HEK293 (cell line): ENCODE data around the gene RPL35A.

Experiments
- CTCF ChIA-PET: fragments of 350-600 bp; formaldehyde crosslinking; extraction: SDS; loops from one replicate; lab custom pipeline; 2021; ENCODE audit warnings: antibody characterized with exemption; lab: Yijun Ruan, JAX
- POLR2A ChIA-PET: fragments of 300-600 bp; formaldehyde crosslinking; extraction: SDS; loops from one replicate; lab custom pipeline; 2020; ENCODE audit warnings: antibody characterized with exemption, inconsistent platforms; lab: Yijun Ruan, JAX
- H3K27ac ChIP-seq: fragments of 200-500 bp; sonication (Bioruptor generic); 2 replicates; pipeline ENCODE4 v1.5.1; 2014; ENCODE audit warnings: low read depth, low read length, control low read depth, inconsistent platforms; ENCODE audit errors: extremely low read depth
- H3K36me3 ChIP-seq, 2 experiments: fragments of 200-500 bp in 1 of 2; sonication (Bioruptor generic) in 1 of 2; 1 replicate in 1 of 2; 2 replicates in 1 of 2; pipeline ENCODE4 v1.5.1; 2014 to 2017; ENCODE audit warnings: inconsistent platforms in 2 of 2, low read length in 2 of 2; ENCODE audit not compliant: control insufficient read depth in 2 of 2, insufficient read depth in 1 of 2
- H3K4me1 ChIP-seq: fragments of 200-500 bp; sonication (Bioruptor generic); 2 replicates; pipeline ENCODE4 v1.5.1; 2014; ENCODE audit warnings: mild to moderate bottlenecking, low read length, inconsistent platforms; ENCODE audit not compliant: control insufficient read depth, insufficient read depth
- H3K4me3 ChIP-seq: 2 replicates; pipeline ENCODE4 v1.5.1; 2011; ENCODE audit warnings: low read depth, mild to moderate bottlenecking, control low read depth, low read length, moderate library complexity
- H3K9me3 ChIP-seq: fragments of 200-500 bp; sonication (Bioruptor generic); 2 replicates; pipeline ENCODE4 v1.5.1; 2014; ENCODE audit warnings: low read depth, low read length, inconsistent platforms; ENCODE audit not compliant: control insufficient read depth, insufficient read depth
- BCL11A ChIP-seq: fragments of 450-650 bp; formaldehyde crosslinking; IDR thresholded peaks from 2 replicates; pipeline ENCODE4 v1.5.1; 2016; ENCODE audit warnings: low read depth, missing biosample characterization, missing genetic modification characterization
- CTCF ChIP-seq: fragments of 450-650 bp; formaldehyde crosslinking; IDR thresholded peaks from 2 replicates; pipeline ENCODE4 v1.5.1; 2016; ENCODE audit warnings: missing biosample characterization, missing genetic modification characterization
- INSM2 ChIP-seq: fragments of 450-650 bp; formaldehyde crosslinking; IDR thresholded peaks from 2 replicates; pipeline ENCODE4 v1.5.1; 2016; ENCODE audit warnings: missing biosample characterization, missing genetic modification characterization
- RBAK ChIP-seq: fragments of 450-650 bp; formaldehyde crosslinking; IDR thresholded peaks from 2 replicates; pipeline ENCODE4 v1.5.1; 2016; ENCODE audit warnings: missing biosample characterization, missing genetic modification characterization
- SCRT2 ChIP-seq: fragments of 450-650 bp; formaldehyde crosslinking; IDR thresholded peaks from 2 replicates; pipeline ENCODE4 v1.5.1; 2016; ENCODE audit warnings: missing biosample characterization, missing genetic modification characterization
- SP7 ChIP-seq: fragments of 450-650 bp; formaldehyde crosslinking; IDR thresholded peaks from 2 replicates; pipeline ENCODE4 v1.5.1; 2016; ENCODE audit warnings: missing biosample characterization, missing genetic modification characterization
- ZBTB21 ChIP-seq: fragments of 450-650 bp; formaldehyde crosslinking; IDR thresholded peaks from 2 replicates; pipeline ENCODE4 v1.5.1; 2017; ENCODE audit warnings: missing biosample characterization, missing genetic modification characterization
- ZBTB48 ChIP-seq: fragments of 450-650 bp; formaldehyde crosslinking; IDR thresholded peaks from 2 replicates; pipeline ENCODE4 v1.5.1; 2016; ENCODE audit warnings: missing biosample characterization, missing genetic modification characterization
- ZNF10 ChIP-seq: fragments of 450-650 bp; formaldehyde crosslinking; IDR thresholded peaks from 2 replicates; pipeline ENCODE4 v1.5.1; 2017; ENCODE audit warnings: missing biosample characterization, missing genetic modification characterization
- ZNF175 ChIP-seq: fragments of 450-650 bp; formaldehyde crosslinking; IDR thresholded peaks from 2 replicates; pipeline ENCODE4 v1.5.1; 2016; ENCODE audit warnings: missing biosample characterization, missing genetic modification characterization
- ZNF19 ChIP-seq: fragments of 450-650 bp; formaldehyde crosslinking; IDR thresholded peaks from 2 replicates; pipeline ENCODE4; 2016; ENCODE audit warnings: missing biosample characterization, missing genetic modification characterization, low read depth
- ZNF214 ChIP-seq: fragments of 450-650 bp; formaldehyde crosslinking; IDR thresholded peaks from 2 replicates; pipeline ENCODE4 v1.5.1; 2017; ENCODE audit warnings: missing biosample characterization, mild to moderate bottlenecking, missing genetic modification characterization, borderline replicate concordance
- ZNF488 ChIP-seq: fragments of 450-650 bp; formaldehyde crosslinking; IDR thresholded peaks from 2 replicates; pipeline ENCODE4 v1.5.1; 2016; ENCODE audit warnings: missing biosample characterization, missing genetic modification characterization
- ZNF624 ChIP-seq: fragments of 450-650 bp; formaldehyde crosslinking; IDR thresholded peaks from 2 replicates; pipeline ENCODE4 v1.5.1; 2017; ENCODE audit warnings: missing biosample characterization, missing genetic modification characterization
- ZNF654 ChIP-seq: fragments of 450-650 bp; formaldehyde crosslinking; IDR thresholded peaks from 2 replicates; pipeline ENCODE4 v1.5.1; 2016; ENCODE audit warnings: low read depth, missing biosample characterization, missing genetic modification characterization
- ZNF660 ChIP-seq: fragments of 450-650 bp; IDR thresholded peaks from 2 replicates; pipeline ENCODE4 v1.5.1; 2018; ENCODE audit warnings: missing biosample characterization, mild to moderate bottlenecking, missing genetic modification characterization
- ZNF768 ChIP-seq: fragments of 450-650 bp; formaldehyde crosslinking; IDR thresholded peaks from 2 replicates; pipeline ENCODE4 v1.5.1; 2018; ENCODE audit warnings: missing biosample characterization, mild to moderate bottlenecking, missing genetic modification characterization
- ZSCAN30 ChIP-seq: fragments of 450-650 bp; IDR thresholded peaks from 2 replicates; pipeline ENCODE4 v1.5.1; 2018; ENCODE audit warnings: missing biosample characterization, mild to moderate bottlenecking, missing genetic modification characterization, moderate library complexity
- TF ChIP-seq, protein P1 (sequence below): fragments of 450-650 bp; formaldehyde crosslinking; IDR thresholded peaks from 2 replicates; pipeline ENCODE4 v1.5.1; 2016; ENCODE audit warnings: missing biosample characterization, missing genetic modification characterization
- TF ChIP-seq, protein P2 (sequence below): fragments of 450-650 bp; formaldehyde crosslinking; IDR thresholded peaks from 2 replicates; pipeline ENCODE4 v1.5.1; 2016; ENCODE audit warnings: missing biosample characterization, missing genetic modification characterization

Gene RPL35A

DNA sequence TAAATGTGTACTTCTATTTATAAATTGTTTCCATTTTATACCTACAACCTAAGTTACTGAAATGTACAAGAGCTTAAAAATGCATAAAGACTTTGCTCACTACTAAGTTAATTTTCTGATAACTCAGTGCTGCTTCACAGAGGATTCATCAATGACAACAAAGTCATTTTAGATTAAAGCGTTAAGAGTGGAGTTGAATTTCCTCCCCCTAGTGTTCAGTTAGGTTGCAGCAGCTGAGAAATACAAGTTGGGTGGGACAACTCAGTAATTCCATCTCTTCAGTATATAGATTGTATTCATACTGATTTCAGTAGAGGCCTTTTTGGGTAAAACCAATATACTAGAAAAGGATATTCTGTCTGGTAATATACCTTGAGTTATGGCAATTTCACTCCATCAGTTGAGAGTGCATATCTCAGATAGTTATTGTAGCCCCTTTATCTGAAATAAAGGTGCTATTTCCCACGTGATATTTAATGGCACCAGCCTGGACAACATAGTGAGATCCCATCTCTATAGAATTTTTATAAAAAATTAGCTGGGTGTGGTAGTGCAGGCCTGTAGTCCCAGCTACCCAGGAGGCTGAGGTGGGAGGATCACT is 6.9 kb upstream of the RPL35A start:
- TF ChIP-seq, protein P1, sequence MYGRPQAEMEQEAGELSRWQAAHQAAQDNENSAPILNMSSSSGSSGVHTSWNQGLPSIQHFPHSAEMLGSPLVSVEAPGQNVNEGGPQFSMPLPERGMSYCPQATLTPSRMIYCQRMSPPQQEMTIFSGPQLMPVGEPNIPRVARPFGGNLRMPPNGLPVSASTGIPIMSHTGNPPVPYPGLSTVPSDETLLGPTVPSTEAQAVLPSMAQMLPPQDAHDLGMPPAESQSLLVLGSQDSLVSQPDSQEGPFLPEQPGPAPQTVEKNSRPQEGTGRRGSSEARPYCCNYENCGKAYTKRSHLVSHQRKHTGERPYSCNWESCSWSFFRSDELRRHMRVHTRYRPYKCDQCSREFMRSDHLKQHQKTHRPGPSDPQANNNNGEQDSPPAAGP (tag by site-specific recombination): no peak
- TF ChIP-seq ZNF10 (tag by site-specific recombination): no peak
- TF ChIP-seq ZNF624 (tag by site-specific recombination): no peak
- no peak for TF ChIP-seq ZNF175 (tag by site-specific recombination)
- TF ChIP-seq ZNF488 (tag by site-specific recombination): no peak
- TF ChIP-seq ZNF654 (tag by site-specific recombination): peak; percentile 24
- TF ChIP-seq INSM2: no peak
- no peak for TF ChIP-seq ZNF214 (tag by site-specific recombination)
- TF ChIP-seq ZNF19 (tag by site-specific recombination): no peak
- no peak for TF ChIP-seq RBAK (tag by site-specific recombination)
- no peak for TF ChIP-seq SCRT2 (tag by site-specific recombination)
- TF ChIP-seq ZBTB48 (tag by site-specific recombination): no peak
- no peak for TF ChIP-seq BCL11A (tag by site-specific recombination)
- TF ChIP-seq ZBTB21: no peak
- TF ChIP-seq ZNF768 (tag by site-specific recombination): no peak
- TF ChIP-seq ZSCAN30: 0 out of 2 replicates have a peak, but pooled peaks have one; percentile 15
- 0 out of 2 replicates have a peak, but pooled peaks have one; percentile 56 for TF ChIP-seq ZNF660 (tag by site-specific recombination)
- TF ChIP-seq, protein P2, sequence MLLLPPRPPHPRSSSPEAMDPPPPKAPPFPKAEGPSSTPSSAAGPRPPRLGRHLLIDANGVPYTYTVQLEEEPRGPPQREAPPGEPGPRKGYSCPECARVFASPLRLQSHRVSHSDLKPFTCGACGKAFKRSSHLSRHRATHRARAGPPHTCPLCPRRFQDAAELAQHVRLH (tag by site-specific recombination): no peak
- no peak for TF ChIP-seq SP7 (tag by site-specific recombination)
- no peak for TF ChIP-seq CTCF (tag by site-specific recombination)
- Histone ChIP-seq H3K36me3 (no peaks in the 10 kb centered on the region), H3K4me1 (no peaks in the 10 kb centered on the region), H3K9me3 (no peaks in the 10 kb centered on the region), H3K4me3 (no peak overlapping the region), H3K27ac (no peak overlapping the region)
- POLR2A ChIA-PET: interaction anchor here (0.7 kb wide), 1 partner anchor 67 kb away, joined by 3 read pairs; no protein-coding TSS in a partner anchor
- CTCF ChIA-PET: interaction anchor here (0.7 to 2.5 kb wide), 10 partner anchors 11 to 343 kb away, joined by 3 to 16 read pairs (median 5); no protein-coding TSS in a partner anchor
